ENCODE data around the gene GALNT2. TPM values are rescaled to one million over a fixed set of nuclear protein-coding genes. Genes with fewer than 3 reads are reported as not detected.

GALNT2 gene
- total RNA-seq, 4 donors from 2014 or later = 47.9 to 78.6 (median 60.0) TPM

GRCh38 chr1:230299191-230300006 is 232.4 kb downstream of the GALNT2 start:
- no peak for DNase-seq (ENCODE audit: low spot score in 2 of 2)
- Histone ChIP-seq H3K27ac (no peak overlapping the region), H3K4me1 (no peaks in the 10 kb centered on the region), H3K4me3 (no peak overlapping the region), H3K27me3 (no peaks in the 10 kb centered on the region), H3K36me3 (no peaks in the 10 kb centered on the region), H3K9me3 (no peaks in the 10 kb centered on the region)
- TF ChIP-seq CTCF (IDR thresholded peaks at IDR 0.05) = no peak
- no peak for TF ChIP-seq EP300 (IDR thresholded peaks at IDR 0.05)
- no peak for TF ChIP-seq POLR2A (IDR thresholded peaks at IDR 0.05)
- 73 to 78% methylated on average over 15 of the region's 15 CpGs for WGBS, 2 donors

- no peak for DNase-seq (ENCODE audit: low spot score in 2 of 2)
- WGBS, 2 donors = 80 to 85% methylated on average over 21 to 26 of the region's 26 CpGs
Observed at GRCh38 chr1:230300322-230301301, 233.6 kb downstream of the GALNT2 start.

GRCh38 chr1:230301322-230301721 is 234.3 kb downstream of the GALNT2 start:
- DNase-seq (ENCODE audit: low spot score in 2 of 2) = no peak
- no peaks in the 10 kb centered on the region for H3K9me3 ChIP-seq
- no peaks in the 10 kb centered on the region for H3K27me3 ChIP-seq
- no peaks in the 10 kb centered on the region for H3K36me3 ChIP-seq
- H3K4me3 ChIP-seq = no peak overlapping the region
- no peak overlapping the region for H3K27ac ChIP-seq
- H3K4me1 ChIP-seq = no peaks in the 10 kb centered on the region
- TF ChIP-seq CTCF (IDR thresholded peaks at IDR 0.05) = no peak
- no peak for TF ChIP-seq EP300 (IDR thresholded peaks at IDR 0.05)
- no peak for TF ChIP-seq POLR2A (IDR thresholded peaks at IDR 0.05)
- WGBS, 2 donors = 64 to 82% methylated on average over 8 of the region's 8 CpGs

More at GRCh38 chr1:230300322-230301301, 233.6 kb downstream of the GALNT2 start:
- TF ChIP-seq EP300 (IDR thresholded peaks at IDR 0.05) (no peak), POLR2A (IDR thresholded peaks at IDR 0.05) (no peak), CTCF (IDR thresholded peaks at IDR 0.05) (no peak)
- no peak overlapping the region for H3K4me3 ChIP-seq
- H3K9me3 ChIP-seq = no peaks in the 10 kb centered on the region
- no peaks in the 10 kb centered on the region for H3K27me3 ChIP-seq
- no peaks in the 10 kb centered on the region for H3K36me3 ChIP-seq
- H3K27ac ChIP-seq = no peak overlapping the region
- H3K4me1 ChIP-seq = no peaks in the 10 kb centered on the region

- Histone ChIP-seq H3K4me3 (no peak overlapping the region), H3K4me1 (no peaks in the 10 kb centered on the region), H3K27me3 (no peaks in the 10 kb centered on the region), H3K9me3 (no peaks in the 10 kb centered on the region), H3K27ac (no peak overlapping the region), H3K36me3 (no peaks in the 10 kb centered on the region)
- TF ChIP-seq EP300 (IDR thresholded peaks at IDR 0.05) (no peak), CTCF (IDR thresholded peaks at IDR 0.05) (no peak), POLR2A (IDR thresholded peaks at IDR 0.05) (no peak)
- 78 to 93% methylated on average over 4 to 6 of the region's 6 CpGs for WGBS, 2 donors
- DNase-seq (ENCODE audit: low spot score in 2 of 2) = no peak
Observed at GRCh38 chr1:230301822-230302221, 234.8 kb downstream of the GALNT2 start.

All from tibial nerve (tissue), 4 donors.